GM19193 (cell line): ENCODE measurements around the gene PTMA.

Experiments
- POLR2A ChIP-seq: IDR thresholded peaks from 4 replicates; pipeline ENCODE4 v1.6.1; 2011; ENCODE audit not compliant: insufficient read depth, insufficient read length; ENCODE audit errors: extremely low read depth

Gene PTMA

GRCh38 chr2:231752061-231752460 is 43.7 kb downstream of the PTMA start:
- TF ChIP-seq POLR2A: no peak

DNA sequence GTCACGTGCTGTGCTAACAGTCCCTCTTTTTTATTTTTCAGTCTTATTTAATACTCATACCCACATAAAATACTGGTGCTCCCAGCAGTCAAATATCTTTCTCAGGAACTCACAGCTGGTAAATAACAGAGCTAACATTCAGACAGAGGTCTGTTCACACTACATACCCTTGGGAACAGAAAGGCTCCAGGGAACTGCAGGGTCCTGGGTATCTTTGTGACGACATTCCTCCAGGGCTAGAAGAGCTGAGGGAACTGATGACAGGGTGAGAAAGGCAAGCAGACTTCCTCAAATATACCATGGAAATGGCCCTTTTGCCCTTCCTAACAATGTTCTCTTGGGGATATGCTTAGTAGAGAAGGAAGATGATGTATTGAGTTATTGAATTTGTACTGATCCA is 53.4 kb downstream of the PTMA start:
- TF ChIP-seq POLR2A: no peak
